Transverse colon (tissue), 4 donors: Measurements from ENCODE around the gene KCNG3. TPM values are rescaled to one million over a fixed set of nuclear protein-coding genes. Genes with fewer than 3 reads are reported as not detected.

Experiments used
- DNase-seq: peaks from one replicate; pipeline ENCODE4 v3.0.0-alpha.2; 2019
- H3K27ac ChIP-seq, 4 donors: fragments of 200-600 bp; sonication (generic); 2 replicates each; pipeline ENCODE4 v1.5.1; 2016 to 2018; ENCODE audit warnings: inconsistent platforms in 4 of 4
- H3K27me3 ChIP-seq: fragments of 200-600 bp; sonication (generic); 2 replicates; pipeline ENCODE4 v1.5.1; 2017; ENCODE audit warnings: inconsistent platforms
- H3K36me3 ChIP-seq, 4 donors: fragments of 200-600 bp; sonication (generic); 2 replicates each; pipeline ENCODE4 v1.5.1; 2017 to 2019; ENCODE audit warnings: inconsistent platforms in 4 of 4
- H3K4me1 ChIP-seq, 4 donors: fragments of 200-600 bp; sonication (generic); 2 replicates each; pipeline ENCODE4 v1.5.1; 2017 to 2020; ENCODE audit warnings: inconsistent platforms in 4 of 4
- H3K4me3 ChIP-seq, 4 donors: fragments of 200-600 bp; sonication (generic); 1 replicate in 1 of 4; 2 replicates in 3 of 4; pipeline versions ENCODE4 v1.5.1 to v1.6.1; 2017 to 2019; ENCODE audit warnings: inconsistent platforms in 4 of 4
- H3K9me3 ChIP-seq, 2 donors: fragments of 200-600 bp; sonication (generic); 2 replicates each; pipeline ENCODE4 v1.5.1; 2017 to 2019; ENCODE audit warnings: inconsistent platforms in 2 of 2
- EP300 ChIP-seq: sonication (generic); formaldehyde crosslinking; IDR thresholded peaks from one replicate; pipeline ENCODE4 v1.6.1; 2017; ENCODE audit warnings: antibody characterized with exemption, low read depth
- POLR2A ChIP-seq: fragments of 450-650 bp; IDR thresholded peaks from one replicate; pipeline ENCODE4 v1.6.1; 2016; ENCODE audit warnings: antibody characterized with exemption, mild to moderate bottlenecking, moderate library complexity
- POLR2AphosphoS5 ChIP-seq, 3 donors: sonication (generic); formaldehyde crosslinking; IDR thresholded peaks; one replicate each; pipeline ENCODE4 v1.6.1; 2016; ENCODE audit warnings: antibody characterized with exemption in 3 of 3
- WGBS, 2 donors: methylation state at CpG; one replicate each; pipeline ENCODE4 v1.1.5; 2018; ENCODE audit warnings: low coverage in 1 of 2; 5-methylcytosine and 5-hydroxymethylcytosine counted together
- in situ Hi-C, 4 donors: fragments of 200-750 bp; cut with MboI; loops; one replicate each; pipeline versions ENCODE4 v1.15.0 to v1.15.1; 2017; ENCODE audit warnings: low sequenced_read_pairs in 3 of 4, low pct_ligation_motif_present in 1 of 4, low pct_unique_long_range_greater_than_20kb in 1 of 4
- intact Hi-C: fragments of 100-400 bp; cut with DNase I; formaldehyde crosslinking; loops from one replicate; pipeline ENCODE4 v1.15.1; 2023; ENCODE audit warnings: low total_unique reads
- total RNA-seq, 4 donors: library from RNA; depleted of rRNA; stranded (reverse); fragments of >200 nt; gene quantifications; one replicate each; pipeline ENCODE4 v1.1.0, GENCODE V29; 2016
- TF ChIP-seq, protein P1 (sequence below), 5 experiments: fragments of 200-600 bp in 3 of 5; fragments of 450-650 bp in 2 of 5; sonication (generic) in 3 of 5; IDR thresholded peaks; 1 replicate in 2 of 5; 2 replicates in 3 of 5; pipeline ENCODE4 v1.5.1; 2016 to 2017; ENCODE audit warnings: antibody characterized with exemption in 5 of 5, inconsistent platforms in 3 of 5, mild to moderate bottlenecking in 2 of 5, moderate library complexity in 1 of 5

KCNG3 gene
- total RNA-seq, 4 donors from 2014 or later: 11.3 to 25.4 (median 18.5) TPM

DNA sequence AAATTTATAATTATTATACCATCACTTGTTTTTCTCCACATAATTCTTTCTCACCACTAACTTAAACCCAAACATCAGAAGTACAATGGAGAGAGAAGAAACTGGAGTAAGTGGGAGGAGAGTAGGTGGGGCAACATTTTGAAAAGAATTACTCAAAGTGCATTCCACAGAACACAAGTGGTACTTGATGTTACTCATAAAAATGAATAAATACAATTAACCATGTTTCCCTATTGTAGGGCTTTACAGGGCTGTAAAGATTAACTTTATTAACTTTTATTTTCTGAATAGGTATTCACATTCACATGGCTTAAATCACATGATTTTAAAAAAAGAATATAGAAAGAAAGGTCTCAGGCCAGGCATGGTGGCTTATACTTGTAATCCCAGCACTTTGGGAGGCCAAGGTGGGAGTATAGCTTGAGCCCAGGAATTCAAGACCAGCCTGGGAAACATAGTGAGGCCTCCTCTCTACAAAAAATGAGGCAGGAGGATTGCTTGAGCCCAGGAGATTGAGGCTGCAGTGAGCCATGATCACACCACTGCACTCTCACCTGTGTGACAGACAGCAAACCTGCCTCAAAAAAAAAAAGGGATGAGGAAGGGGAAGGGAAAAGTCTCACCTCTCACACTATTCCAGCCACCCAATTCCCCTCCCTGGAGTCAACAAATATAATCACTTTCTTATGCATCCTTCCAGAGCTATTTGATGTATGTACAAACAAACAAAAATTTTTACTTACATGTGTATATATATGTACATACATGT, 47.1 kb downstream of the KCNG3 start:
- Histone ChIP-seq H3K9me3 (no peaks in the 10 kb centered on the region), H3K4me1 (peaks cover 0 to 18% (median 8%) of the 10 kb centered on the region in 4 donors), H3K27me3 (no peaks in the 10 kb centered on the region), H3K4me3 (no peak overlapping the region), H3K27ac (peak overlapping the region; percentile 70 to 79 (median 76)), H3K36me3 (no peaks in the 10 kb centered on the region)
- intact Hi-C loops: no loop called here
- DNase-seq: peak; percentile 14
- TF ChIP-seq EP300 (no peak), POLR2AphosphoS5 (IDR thresholded peaks at IDR 0.05) (no peak), POLR2A (no peak)
- TF ChIP-seq, protein P1, sequence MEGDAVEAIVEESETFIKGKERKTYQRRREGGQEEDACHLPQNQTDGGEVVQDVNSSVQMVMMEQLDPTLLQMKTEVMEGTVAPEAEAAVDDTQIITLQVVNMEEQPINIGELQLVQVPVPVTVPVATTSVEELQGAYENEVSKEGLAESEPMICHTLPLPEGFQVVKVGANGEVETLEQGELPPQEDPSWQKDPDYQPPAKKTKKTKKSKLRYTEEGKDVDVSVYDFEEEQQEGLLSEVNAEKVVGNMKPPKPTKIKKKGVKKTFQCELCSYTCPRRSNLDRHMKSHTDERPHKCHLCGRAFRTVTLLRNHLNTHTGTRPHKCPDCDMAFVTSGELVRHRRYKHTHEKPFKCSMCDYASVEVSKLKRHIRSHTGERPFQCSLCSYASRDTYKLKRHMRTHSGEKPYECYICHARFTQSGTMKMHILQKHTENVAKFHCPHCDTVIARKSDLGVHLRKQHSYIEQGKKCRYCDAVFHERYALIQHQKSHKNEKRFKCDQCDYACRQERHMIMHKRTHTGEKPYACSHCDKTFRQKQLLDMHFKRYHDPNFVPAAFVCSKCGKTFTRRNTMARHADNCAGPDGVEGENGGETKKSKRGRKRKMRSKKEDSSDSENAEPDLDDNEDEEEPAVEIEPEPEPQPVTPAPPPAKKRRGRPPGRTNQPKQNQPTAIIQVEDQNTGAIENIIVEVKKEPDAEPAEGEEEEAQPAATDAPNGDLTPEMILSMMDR (IDR thresholded peaks at IDR 0.05): no peak
- in situ Hi-C loops: no loop called here

DNA sequence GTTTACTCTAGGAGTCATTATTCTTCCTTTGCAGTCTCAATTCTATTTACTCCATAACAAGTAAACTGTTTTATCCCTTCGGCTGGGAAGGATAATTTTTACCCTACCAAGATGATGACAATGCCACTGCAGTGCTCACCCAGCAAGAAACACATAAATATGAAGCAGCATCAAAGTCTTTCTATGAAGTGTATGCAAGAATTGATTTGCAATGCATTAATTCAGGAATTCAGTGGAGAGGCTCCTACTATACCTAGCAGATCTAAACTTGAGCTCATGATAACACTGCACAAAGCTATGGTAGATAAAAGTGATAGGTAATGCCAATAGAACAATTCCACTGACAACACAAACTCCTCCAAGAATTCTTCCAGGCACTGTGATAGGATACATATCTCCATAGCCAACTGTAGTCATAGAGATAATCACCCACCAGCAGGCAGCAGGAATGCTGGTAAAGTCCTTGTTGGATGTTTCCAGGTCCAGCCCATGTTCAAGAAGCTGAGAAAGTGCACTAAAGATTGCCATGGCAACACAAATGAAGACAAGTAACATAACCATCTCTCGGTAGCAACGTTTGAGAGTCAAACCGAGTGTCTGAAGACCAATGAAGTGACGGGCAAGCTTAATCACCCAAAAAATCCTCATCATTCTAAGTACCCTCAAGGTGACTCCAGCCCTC, 49.9 kb downstream of the KCNG3 start:
- intact Hi-C loops (no loop called here), in situ Hi-C loops (no loop called here)
- Histone ChIP-seq H3K4me1 (peaks cover 0 to 18% (median 8%) of the 10 kb centered on the region in 4 donors), H3K36me3 (no peaks in the 10 kb centered on the region), H3K4me3 (no peak overlapping the region), H3K27ac (no peak overlapping the region), H3K27me3 (no peaks in the 10 kb centered on the region), H3K9me3 (no peaks in the 10 kb centered on the region)
- 82 to 87% methylated on average over 5 of the region's 5 CpGs for WGBS, 2 donors
- DNase-seq: no peak
- TF ChIP-seq, protein P1 (IDR thresholded peaks at IDR 0.05): no peak
- TF ChIP-seq POLR2AphosphoS5 (IDR thresholded peaks at IDR 0.05): no peak
- TF ChIP-seq POLR2A: no peak
- TF ChIP-seq EP300: no peak

GRCh38 chr2:42442774-42443173, 51.0 kb downstream of the KCNG3 start:
- intact Hi-C loops: no loop called here
- DNase-seq: no peak
- H3K4me1 ChIP-seq: peaks cover 0 to 21% (median 10%) of the 10 kb centered on the region in 4 donors
- H3K9me3 ChIP-seq: no peaks in the 10 kb centered on the region
- H3K27ac ChIP-seq: no peak overlapping the region
- no peak for TF ChIP-seq EP300
- TF ChIP-seq, protein P1 (IDR thresholded peaks at IDR 0.05): no peak
- TF ChIP-seq POLR2A: no peak
- no peak for TF ChIP-seq POLR2AphosphoS5 (IDR thresholded peaks at IDR 0.05)
- H3K4me3 ChIP-seq: no peak overlapping the region
- no peaks in the 10 kb centered on the region for H3K36me3 ChIP-seq
- WGBS, 2 donors: 73 to 82% methylated on average over 2 of the region's 2 CpGs
- H3K27me3 ChIP-seq: no peaks in the 10 kb centered on the region
- in situ Hi-C loops: no loop called here

DNA sequence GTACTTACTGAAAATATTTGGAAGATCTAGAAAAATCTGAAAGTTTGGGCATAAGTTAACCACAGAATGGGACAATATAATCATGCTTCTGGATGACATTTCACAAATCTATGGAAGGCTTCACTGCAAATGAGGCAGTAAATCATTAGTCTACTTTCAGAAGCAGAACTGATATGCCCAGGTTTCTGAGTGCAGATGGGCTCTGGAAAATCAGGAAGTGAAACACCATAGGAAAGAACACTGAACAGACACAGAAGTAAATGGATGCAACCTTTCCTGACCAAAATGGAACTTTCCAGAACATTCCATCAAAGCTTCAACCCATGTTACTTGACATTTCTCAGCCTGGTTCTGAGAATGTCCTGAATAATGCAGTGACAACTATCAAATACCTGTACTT, 55.1 kb downstream of the KCNG3 start:
- in situ Hi-C loops: no loop called here
- Histone ChIP-seq H3K27ac (no peak overlapping the region), H3K27me3 (no peaks in the 10 kb centered on the region), H3K36me3 (no peaks in the 10 kb centered on the region), H3K4me1 (peaks cover 0 to 6% (median 2%) of the 10 kb centered on the region in 4 donors), H3K4me3 (no peak overlapping the region), H3K9me3 (no peaks in the 10 kb centered on the region)
- no peak for TF ChIP-seq POLR2AphosphoS5 (IDR thresholded peaks at IDR 0.05)
- no peak for TF ChIP-seq POLR2A
- no peak for TF ChIP-seq EP300
- TF ChIP-seq, protein P1 (IDR thresholded peaks at IDR 0.05): no peak
- intact Hi-C loops: loop anchor here (5.0 kb wide), 1 partner anchor 1111 kb away; no protein-coding TSS in a partner anchor
- no peak for DNase-seq
